ENCODE data around the gene APOC3. TPM values are rescaled to one million over a fixed set of nuclear protein-coding genes. Genes with fewer than 3 reads are reported as not detected.

The APOC3 gene
- total RNA-seq, 3 donors from 2014 or later (not counting 1 experiment from before 2014, with no cell fraction given) = not detected

DNA sequence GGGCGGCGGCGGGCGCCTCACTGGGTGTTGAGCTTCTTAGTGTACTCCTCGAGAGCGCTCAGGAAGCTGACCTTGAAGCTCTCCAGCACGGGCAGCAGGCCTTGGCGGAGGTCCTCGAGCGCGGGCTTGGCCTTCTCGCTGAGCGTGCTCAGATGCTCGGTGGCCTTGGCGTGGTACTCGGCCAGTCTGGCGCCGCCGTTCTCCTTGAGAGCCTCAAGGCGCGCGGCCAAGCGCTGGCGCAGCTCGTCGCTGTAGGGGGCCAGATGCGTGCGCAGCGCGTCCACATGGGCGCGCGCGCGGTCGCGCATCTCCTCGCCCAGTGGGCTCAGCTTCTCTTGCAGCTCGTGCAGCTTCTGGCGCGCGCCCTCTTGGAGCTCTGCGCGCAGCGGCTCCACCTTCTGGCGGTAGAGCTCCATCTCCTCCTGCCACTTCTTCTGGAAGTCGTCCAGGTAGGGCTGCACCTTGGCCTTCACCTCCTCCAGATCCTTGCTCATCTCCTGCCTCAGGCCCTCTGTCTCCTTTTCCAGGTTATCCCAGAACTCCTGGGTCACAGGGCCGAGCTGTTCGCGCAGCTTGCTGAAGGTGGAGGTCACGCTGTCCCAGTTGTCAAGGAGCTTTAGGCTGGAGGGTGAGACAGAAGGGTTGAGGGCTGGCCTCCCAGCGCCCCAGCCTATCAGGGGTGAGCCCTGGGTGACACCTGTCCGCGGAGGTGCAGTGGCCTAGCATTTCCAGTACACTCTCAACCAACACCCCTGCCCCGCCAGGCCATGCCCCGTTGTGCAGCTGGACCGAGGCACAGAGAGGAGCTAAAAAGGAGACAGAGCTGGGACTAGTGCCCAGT, 6.3 kb downstream of the APOC3 start:
- intact Hi-C loops (cut with micrococcal nuclease) = loop anchor here (1.0 to 5.0 kb wide), 2 partner anchors 45 to 104 kb away; partner anchors contain the start of gene APOA5
- Histone ChIP-seq H3K9me3 (ENCODE audit: control insufficient read depth, insufficient read depth, low read length) (no peaks in the 10 kb centered on the region), H3K4me3 (ENCODE audit: low read length) (peak overlapping the region; percentile 66), H3K27me3 (ENCODE audit: control insufficient read depth, insufficient read depth, low read length) (no peaks in the 10 kb centered on the region), H3K27ac (ENCODE audit: low read length) (peak overlapping the region; percentile 52), H3K4me1 (ENCODE audit: control insufficient read depth, insufficient read depth, low read length) (peaks cover 19% of the 10 kb centered on the region), H3K36me3 (ENCODE audit: control insufficient read depth, insufficient read depth, low read length) (no peaks in the 10 kb centered on the region)
- peak; percentile 75 to 91 for DNase-seq
- Mint-ChIP-seq H3K4me3 (peak overlapping the region; percentile 84), H3K27ac (peak overlapping the region; percentile 46 to 82), H3K36me3 (no peaks in the 10 kb centered on the region), H3K9me3 (no peaks in the 10 kb centered on the region), H3K27me3 (ENCODE audit: low read depth in 2 of 2) (peaks cover 0 to 2% of the 10 kb centered on the region in 2 donors), H3K4me1 (peaks cover 17 to 18% of the 10 kb centered on the region in 2 donors)
- peak; percentile 92 to 97 (median 96) for ATAC-seq
- 13% methylated on average over 57 of the region's 57 CpGs for WGBS (ENCODE audit: insufficient coverage)
- TF ChIP-seq, protein P1, sequence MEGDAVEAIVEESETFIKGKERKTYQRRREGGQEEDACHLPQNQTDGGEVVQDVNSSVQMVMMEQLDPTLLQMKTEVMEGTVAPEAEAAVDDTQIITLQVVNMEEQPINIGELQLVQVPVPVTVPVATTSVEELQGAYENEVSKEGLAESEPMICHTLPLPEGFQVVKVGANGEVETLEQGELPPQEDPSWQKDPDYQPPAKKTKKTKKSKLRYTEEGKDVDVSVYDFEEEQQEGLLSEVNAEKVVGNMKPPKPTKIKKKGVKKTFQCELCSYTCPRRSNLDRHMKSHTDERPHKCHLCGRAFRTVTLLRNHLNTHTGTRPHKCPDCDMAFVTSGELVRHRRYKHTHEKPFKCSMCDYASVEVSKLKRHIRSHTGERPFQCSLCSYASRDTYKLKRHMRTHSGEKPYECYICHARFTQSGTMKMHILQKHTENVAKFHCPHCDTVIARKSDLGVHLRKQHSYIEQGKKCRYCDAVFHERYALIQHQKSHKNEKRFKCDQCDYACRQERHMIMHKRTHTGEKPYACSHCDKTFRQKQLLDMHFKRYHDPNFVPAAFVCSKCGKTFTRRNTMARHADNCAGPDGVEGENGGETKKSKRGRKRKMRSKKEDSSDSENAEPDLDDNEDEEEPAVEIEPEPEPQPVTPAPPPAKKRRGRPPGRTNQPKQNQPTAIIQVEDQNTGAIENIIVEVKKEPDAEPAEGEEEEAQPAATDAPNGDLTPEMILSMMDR (IDR thresholded peaks at IDR 0.05) = peak; percentile 63

- WGBS (ENCODE audit: insufficient coverage) = 95% methylated on average over 7 of the region's 7 CpGs
- no peak for DNase-seq
- intact Hi-C loops (cut with micrococcal nuclease) = loop anchor here (1.0 to 5.0 kb wide), 2 partner anchors 45 to 104 kb away; partner anchors contain the start of gene APOA5
- no peaks in the 10 kb centered on the region for H3K9me3 ChIP-seq (ENCODE audit: control insufficient read depth, insufficient read depth, low read length)
- Mint-ChIP-seq H3K36me3 (no peaks in the 10 kb centered on the region), H3K27ac (no peak overlapping the region), H3K9me3 (no peaks in the 10 kb centered on the region), H3K4me1 (peaks cover 17 to 18% of the 10 kb centered on the region in 2 donors), H3K27me3 (ENCODE audit: low read depth in 2 of 2) (no peaks in the 10 kb centered on the region), H3K4me3 (no peak overlapping the region)
- H3K36me3 ChIP-seq (ENCODE audit: control insufficient read depth, insufficient read depth, low read length) = no peaks in the 10 kb centered on the region
- no peaks in the 10 kb centered on the region for H3K27me3 ChIP-seq (ENCODE audit: control insufficient read depth, insufficient read depth, low read length)
- no peak overlapping the region for H3K27ac ChIP-seq (ENCODE audit: low read length)
- H3K4me1 ChIP-seq (ENCODE audit: control insufficient read depth, insufficient read depth, low read length) = peaks cover 19% of the 10 kb centered on the region
- no peak for ATAC-seq
- TF ChIP-seq, protein P1 (IDR thresholded peaks at IDR 0.05) = no peak
- no peak overlapping the region for H3K4me3 ChIP-seq (ENCODE audit: low read length)
These were observed 6.9 kb downstream of the APOC3 start for GRCh38 chr11:116836632-116836991.

DNA sequence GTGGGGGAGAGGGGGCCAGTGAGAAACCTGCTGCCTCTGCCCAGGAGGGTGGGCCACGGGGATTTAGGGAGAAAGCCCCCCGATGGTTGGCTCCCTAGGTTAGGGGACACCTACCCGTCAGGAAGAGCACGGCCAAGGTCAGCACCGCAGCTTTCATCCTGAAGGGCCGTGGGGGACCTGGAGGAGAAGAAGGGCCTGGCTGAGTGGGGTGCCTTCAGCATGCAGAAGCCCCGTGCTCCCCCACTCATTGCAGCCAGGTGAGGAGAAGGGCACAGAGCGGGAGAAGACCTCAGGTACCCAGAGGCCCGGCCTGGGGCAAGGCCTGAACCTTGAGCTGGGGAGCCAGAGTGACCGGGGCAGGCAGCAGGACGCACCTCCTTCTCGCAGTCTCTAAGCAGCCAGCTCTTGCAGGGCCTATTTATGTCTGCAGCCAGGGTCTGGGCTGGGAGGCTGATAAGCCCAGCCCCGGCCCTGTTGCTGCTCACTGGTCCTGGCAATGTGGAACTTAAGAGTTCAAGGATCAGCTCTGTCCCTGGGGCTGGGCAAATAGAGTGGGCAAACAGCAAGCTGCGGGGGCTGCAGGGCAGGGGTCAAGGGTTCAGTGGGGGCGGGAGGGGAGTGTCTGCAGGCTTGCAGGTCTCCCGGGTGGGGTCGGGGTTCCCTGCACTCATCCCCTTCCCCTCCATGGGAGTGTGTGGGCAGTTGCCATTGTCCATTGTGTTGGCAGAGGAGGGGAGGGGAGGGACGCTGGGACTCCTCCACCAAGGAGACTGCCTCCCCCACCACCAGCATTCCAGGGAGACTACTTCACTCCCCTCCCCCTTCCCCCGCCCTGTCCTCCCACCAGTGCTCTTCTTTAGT, 7.8 kb downstream of the APOC3 start, which contains the start of gene APOA1:
TSS of gene APOA1 (minus strand) at position 392 of the 861 bp plus-strand sequence. CDS start at position 157, 235 bp downstream.
- no peaks in the 10 kb centered on the region for H3K27me3 Mint-ChIP-seq (ENCODE audit: low read depth in 2 of 2)
- no peak within 1 kb of the TSS for H3K27ac Mint-ChIP-seq
- Histone ChIP-seq H3K4me3 (ENCODE audit: low read length) (no peak within 1 kb of the TSS), H3K36me3 (ENCODE audit: control insufficient read depth, insufficient read depth, low read length) (no peaks in the 10 kb centered on the region), H3K27me3 (ENCODE audit: control insufficient read depth, insufficient read depth, low read length) (no peaks in the 10 kb centered on the region), H3K9me3 (ENCODE audit: control insufficient read depth, insufficient read depth, low read length) (no peaks in the 10 kb centered on the region), H3K4me1 (ENCODE audit: control insufficient read depth, insufficient read depth, low read length) (peaks cover 19% of the 10 kb centered on the region), H3K27ac (ENCODE audit: low read length) (no peak within 1 kb of the TSS)
- TF ChIP-seq, protein P1 (IDR thresholded peaks at IDR 0.05) = no peak
- DNase-seq (no peak), ATAC-seq (no peak)
- peaks cover 17 to 18% of the 10 kb centered on the region in 2 donors for H3K4me1 Mint-ChIP-seq
- no peaks in the 10 kb centered on the region for H3K9me3 Mint-ChIP-seq
- 93% methylated on average over 18 of the region's 19 CpGs for WGBS (ENCODE audit: insufficient coverage)
- no peaks in the 10 kb centered on the region for H3K36me3 Mint-ChIP-seq
- no peak within 1 kb of the TSS for H3K4me3 Mint-ChIP-seq
- intact Hi-C loops (cut with micrococcal nuclease) = loop anchor here (5.0 kb wide), 1 partner anchor 105 kb away; no protein-coding TSS in a partner anchor

Measured in natural killer cell (primary cell).